Activated gamma-delta T cell (primary cell): ENCODE data around the gene MC1R.
"Not testable (repeated sequence)": the region's sequence is repeated elsewhere in the genome, so short reads cannot be mapped to it uniquely, and the experiment has no call there.

Experiments
- DNase-seq: peaks from one replicate; lab custom pipeline; 2025; lab: John Stamatoyannopoulos, UW

The MC1R gene

DNA sequence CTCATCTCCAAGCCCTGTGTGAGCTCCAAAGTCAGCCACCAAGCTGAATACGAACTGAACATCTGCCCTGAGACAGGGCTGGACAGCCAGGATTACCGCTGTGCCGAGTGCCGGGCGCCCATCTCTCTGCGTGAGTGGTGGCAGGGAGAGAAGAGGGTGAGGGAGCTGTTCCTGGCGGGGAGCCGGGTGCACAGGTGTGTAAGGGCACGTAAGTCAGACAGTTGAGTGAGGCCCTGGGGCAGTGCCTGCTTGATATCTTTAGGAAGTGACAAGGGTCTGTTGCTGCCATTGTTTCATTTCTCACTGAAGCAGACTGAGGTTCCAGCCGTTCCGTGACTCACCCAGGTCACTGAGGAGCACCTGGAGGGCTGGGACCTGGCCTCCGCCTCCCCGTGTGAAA is 42.3 kb downstream of the MC1R start:
- DNase-seq, result no peak

DNA sequence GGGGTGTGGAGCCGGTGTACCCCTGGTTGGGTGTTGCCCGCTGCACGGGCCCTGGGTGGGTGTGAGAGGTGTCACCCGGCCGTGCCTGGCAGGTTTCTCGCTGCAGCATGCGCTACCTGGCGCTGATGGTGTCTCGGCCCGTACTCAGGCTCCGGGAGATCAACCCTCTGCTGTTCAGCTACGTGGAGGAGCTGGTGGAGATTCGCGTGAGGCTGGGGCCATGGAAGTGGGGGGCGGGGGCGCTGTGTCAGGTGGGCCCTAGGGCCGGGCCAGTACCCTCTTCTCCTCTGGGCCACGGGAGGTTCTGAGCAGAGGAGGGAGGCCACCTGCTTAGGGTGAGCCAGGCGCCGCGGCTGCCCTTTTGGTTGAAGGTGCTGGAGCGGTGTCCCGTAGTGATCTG is 43.3 kb downstream of the MC1R start:
- no peak for DNase-seq

DNA sequence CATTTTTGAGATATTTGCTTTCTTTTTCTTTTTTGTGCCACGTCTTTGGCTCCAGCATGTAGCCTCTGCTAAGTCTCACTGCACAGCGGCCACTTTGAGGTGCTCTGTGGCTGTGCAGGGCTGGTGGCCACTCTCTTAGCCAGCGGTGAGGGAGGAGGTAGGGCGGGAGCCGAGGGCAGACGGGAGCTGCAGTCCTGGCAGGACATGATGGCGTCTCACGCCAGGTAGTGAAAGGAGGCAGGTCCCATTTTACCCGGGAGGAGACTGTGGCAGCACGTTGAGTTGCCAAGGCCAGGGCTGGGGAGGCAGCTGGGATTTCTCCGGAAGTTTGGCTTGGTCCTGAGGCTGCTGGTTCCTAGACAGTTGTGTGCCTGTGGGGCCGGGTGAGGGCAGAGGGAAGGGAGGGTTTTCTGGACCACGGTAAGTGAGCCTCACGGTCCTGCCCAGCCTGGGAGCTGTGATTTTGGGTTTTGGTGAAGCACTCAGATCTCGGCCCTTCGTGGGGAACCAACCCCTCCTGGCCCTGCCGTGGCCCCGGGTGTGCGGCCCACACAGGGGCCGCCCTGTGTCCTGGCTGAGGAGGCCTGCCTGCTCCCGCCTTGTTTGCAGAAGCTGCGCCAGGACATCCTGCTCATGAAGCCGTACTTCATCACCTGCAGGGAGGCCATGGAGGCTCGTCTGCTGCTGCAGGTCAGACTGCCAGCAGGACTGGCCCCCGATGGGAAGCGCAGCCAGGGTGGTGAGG is 44.3 kb downstream of the MC1R start:
- DNase-seq, result no peak

DNA sequence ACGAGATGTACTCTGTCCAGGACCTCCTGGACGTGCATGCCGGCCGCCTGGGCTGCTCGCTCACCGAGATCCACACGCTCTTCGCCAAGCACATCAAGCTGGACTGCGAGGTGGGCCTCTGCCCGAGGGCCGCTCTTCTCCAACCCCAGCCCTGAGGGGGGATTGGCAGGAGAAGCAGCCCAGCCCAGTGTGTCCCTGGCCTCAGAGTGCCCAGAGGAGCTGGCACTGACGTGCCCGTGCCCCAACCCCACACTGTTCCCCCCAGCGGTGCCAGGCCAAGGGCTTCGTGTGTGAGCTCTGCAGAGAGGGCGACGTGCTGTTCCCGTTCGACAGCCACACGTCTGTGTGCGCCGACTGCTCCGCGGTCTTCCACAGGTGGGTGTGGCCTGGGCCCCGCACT is 45.5 kb downstream of the MC1R start:
- DNase-seq, result no peak

DNA sequence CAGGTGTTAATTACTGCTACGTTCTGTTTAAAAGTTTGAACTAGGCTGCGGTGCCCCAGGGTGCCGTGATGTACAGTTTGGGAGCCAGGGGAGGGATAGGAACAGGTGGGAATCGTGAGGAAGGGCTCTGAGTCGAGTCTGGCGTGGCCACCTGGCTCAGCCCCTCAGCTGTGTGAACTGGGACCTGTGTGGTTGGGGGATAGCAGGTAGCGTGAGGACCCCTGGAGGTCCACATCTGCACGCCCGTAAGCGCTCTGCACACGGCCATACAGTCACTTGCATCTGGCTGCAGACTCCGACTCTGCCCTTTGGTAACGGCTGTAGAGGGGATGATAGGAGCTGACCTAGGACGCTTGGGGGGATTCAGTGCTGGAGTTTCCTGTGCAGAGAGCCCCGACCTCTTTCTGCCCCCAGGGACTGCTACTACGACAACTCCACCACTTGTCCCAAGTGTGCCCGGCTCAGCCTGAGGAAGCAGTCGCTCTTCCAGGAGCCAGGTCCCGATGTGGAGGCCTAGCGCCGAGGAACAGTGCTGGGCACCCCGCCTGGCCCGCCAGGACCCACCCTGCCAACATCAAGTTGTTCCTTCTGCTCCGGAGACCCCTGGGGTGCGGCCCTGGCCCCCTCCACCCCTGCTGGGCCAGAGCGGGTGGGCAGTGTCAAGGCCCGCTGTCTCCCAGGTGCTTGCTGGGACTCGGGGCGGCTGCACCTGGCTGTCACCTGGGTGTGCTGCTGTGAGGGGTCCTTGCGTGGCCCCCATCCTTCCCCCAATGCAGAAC is 47.0 kb downstream of the MC1R start:
- no peak for DNase-seq

DNA sequence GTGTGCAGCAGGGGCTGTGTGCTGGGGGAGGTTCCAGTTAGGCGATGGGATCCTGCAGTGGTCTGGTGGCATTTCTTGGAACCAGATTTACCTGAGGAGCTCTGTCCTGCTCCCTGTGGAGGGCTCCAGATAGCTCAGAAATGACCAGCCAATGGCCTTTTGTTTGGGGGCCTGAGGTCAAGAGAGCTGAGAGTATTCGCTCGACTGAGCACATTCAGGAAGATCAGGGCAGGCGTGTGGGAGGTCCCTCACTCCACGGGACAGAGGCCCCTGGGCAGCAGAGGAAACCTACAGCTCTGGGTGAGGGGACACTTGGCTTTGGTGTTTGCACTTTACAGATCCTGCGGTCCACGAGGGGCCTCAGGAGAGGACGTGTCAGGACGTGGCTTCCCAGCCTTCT is 48.1 kb downstream of the MC1R start:
- no peak for DNase-seq

DNA sequence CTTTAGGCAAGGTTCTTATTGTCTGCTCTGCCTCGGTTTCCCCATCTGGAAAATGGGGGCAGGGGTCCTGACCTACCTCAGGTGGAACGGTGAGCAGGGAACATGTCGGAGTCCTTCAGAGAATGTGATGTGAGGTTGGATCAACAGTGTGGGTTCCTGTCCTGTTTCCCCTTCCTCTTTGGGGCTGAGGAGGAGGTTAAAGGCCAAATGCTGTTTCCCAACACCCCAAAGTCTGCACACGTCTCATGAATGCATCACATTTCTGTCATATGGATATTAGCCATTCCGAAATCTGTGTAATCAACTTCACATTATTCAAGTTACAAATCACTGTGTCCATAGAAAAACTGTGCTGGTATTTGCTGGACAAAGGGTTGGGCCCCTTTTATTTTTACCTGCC is 48.8 kb downstream of the MC1R start:
- DNase-seq, result not testable (repeated sequence)

DNA sequence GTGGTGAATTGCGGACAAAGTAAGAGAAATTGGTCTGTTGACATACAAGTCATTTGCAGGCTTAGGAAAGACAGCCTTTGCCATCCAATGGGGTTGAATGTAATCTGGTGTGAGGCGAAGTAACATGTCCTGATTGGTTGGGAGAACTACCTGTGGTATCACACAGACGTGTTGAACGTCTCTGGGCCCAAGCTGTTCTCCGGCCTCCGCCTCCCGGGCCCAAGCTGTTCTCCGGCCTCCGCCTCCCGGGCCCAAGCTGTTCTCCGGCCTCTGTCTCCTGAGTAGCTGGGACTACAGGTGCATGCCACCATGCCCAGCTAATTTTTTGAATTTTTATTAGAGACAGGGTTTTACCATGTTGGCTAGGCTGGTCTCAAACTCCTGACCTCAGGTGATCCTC is 49.4 kb downstream of the MC1R start:
- not testable (repeated sequence) for DNase-seq

DNA sequence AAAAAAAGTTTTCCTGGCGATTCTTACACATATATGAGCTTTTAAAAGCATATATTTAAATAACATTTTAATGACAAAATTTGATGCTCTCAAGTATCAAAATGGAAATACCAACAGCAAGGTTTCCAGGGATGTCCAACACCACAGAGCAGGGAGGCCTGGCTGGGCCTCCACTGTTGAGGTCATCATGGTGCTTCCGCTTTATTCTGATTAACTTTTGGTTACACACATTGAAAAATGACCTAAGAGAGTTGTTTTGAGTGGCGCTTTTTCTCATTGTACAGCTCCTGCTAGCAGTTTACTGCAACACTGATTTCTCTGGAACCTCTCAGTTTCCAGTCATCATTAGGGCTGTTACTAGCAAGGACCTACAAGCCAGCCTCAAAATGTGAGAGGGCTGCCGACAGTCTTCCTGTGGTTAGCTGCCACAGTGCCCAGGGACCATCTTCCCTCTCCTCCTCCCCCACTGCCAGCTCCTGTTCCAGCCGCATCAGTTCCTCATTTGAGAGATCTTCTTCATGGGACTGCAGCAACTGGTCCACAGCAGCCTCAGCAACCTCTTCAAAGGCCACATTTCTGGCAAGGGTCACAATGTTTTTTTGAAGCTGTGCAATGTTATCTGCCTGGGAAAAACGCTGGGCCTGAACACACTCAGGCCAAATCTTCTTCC is 51.2 kb downstream of the MC1R start:
- DNase-seq, result no peak
